ENCODE data around the gene APOO. TPM values are rescaled to one million over a fixed set of nuclear protein-coding genes. Genes with fewer than 3 reads are reported as not detected.

Gene APOO
- total RNA-seq, 1 donor from 2014 or later, result 16.6 TPM

- H3K4me1 Mint-ChIP-seq, result peaks cover 12% of the 10 kb centered on the region
- no peak for ATAC-seq (ENCODE audit: low read depth)
Measured at GRCh38 chrX:23952391-23952790, 44.7 kb upstream of the APOO start.

DNA sequence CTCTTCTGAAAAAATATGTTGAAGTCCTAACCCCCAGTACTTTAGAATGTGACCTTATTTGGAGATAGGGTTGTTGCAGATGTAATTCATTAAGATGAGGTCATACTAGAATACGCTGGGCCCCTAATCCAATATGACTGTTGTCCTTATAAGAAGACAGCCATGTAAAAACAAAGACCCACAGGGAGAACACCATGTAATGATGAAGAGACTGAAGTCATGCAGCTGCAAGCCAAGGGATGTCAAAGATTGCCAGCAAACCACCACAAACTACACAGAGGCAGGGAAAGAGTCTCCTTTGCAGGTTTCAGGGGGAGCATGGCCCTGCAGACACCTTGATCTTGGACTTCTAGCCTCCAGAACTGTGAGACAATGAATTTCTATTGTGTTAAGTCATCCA is 37.5 kb upstream of the APOO start:
- no peak overlapping the region for H3K27ac Mint-ChIP-seq
- H3K4me1 Mint-ChIP-seq, result no peaks in the 10 kb centered on the region
- no peaks in the 10 kb centered on the region for H3K36me3 Mint-ChIP-seq (ENCODE audit: low read depth)
- intact Hi-C loops (cut with micrococcal nuclease), result no loop called here
- no peak overlapping the region for H3K4me3 Mint-ChIP-seq
- ChIA-PET CTCF (no interaction called here), POLR2A (no interaction called here)
- ATAC-seq (ENCODE audit: low read depth) (no peak), DNase-seq (no peak)
- no peaks in the 10 kb centered on the region for H3K9me3 Mint-ChIP-seq
- H3K27me3 Mint-ChIP-seq, result no peaks in the 10 kb centered on the region
- TF ChIP-seq, protein P1, sequence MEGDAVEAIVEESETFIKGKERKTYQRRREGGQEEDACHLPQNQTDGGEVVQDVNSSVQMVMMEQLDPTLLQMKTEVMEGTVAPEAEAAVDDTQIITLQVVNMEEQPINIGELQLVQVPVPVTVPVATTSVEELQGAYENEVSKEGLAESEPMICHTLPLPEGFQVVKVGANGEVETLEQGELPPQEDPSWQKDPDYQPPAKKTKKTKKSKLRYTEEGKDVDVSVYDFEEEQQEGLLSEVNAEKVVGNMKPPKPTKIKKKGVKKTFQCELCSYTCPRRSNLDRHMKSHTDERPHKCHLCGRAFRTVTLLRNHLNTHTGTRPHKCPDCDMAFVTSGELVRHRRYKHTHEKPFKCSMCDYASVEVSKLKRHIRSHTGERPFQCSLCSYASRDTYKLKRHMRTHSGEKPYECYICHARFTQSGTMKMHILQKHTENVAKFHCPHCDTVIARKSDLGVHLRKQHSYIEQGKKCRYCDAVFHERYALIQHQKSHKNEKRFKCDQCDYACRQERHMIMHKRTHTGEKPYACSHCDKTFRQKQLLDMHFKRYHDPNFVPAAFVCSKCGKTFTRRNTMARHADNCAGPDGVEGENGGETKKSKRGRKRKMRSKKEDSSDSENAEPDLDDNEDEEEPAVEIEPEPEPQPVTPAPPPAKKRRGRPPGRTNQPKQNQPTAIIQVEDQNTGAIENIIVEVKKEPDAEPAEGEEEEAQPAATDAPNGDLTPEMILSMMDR (IDR thresholded peaks at IDR 0.05), result no peak

More at GRCh38 chrX:23952391-23952790, 44.7 kb upstream of the APOO start:
- no peaks in the 10 kb centered on the region for H3K9me3 Mint-ChIP-seq
- intact Hi-C loops (cut with micrococcal nuclease), result loop anchor here (2.0 to 10.0 kb wide), 4 partner anchors 44 to 200 kb away; partner anchors contain the start of genes CXorf58 and EIF2S3
- no peaks in the 10 kb centered on the region for H3K27me3 Mint-ChIP-seq
- DNase-seq, result no peak
- ChIA-PET CTCF (no interaction called here), POLR2A (interaction anchor here (1.5 kb wide), 1 partner anchor 102 kb away, joined by 12 read pairs; the partner anchor contains the start of gene EIF2S3)
- TF ChIP-seq, protein P1 (IDR thresholded peaks at IDR 0.05), result no peak
- no peaks in the 10 kb centered on the region for H3K36me3 Mint-ChIP-seq (ENCODE audit: low read depth)
- H3K4me3 Mint-ChIP-seq, result no peak overlapping the region
- no peak overlapping the region for H3K27ac Mint-ChIP-seq

DNA sequence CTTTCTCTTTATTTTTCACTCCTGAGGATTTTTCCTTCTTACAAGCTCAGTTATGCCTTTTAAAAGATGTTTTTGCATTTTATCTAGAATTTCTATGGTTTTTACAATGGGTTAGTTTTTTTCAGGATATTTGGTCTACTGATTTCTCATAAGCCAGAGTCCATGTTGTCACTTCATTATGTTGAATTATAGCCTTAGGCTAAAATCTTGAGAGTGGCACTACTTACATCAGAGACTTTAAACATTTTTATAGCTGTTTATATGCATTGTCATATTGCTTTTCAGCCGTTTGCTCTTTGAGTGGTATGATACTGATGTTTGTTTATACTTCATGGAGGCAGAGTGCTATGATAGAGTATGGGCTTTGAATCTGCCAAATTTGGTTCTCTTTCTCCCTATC is 36.5 kb upstream of the APOO start:
- Mint-ChIP-seq H3K9me3 (no peaks in the 10 kb centered on the region), H3K27ac (no peak overlapping the region), H3K4me3 (no peak overlapping the region), H3K4me1 (no peaks in the 10 kb centered on the region), H3K36me3 (ENCODE audit: low read depth) (no peaks in the 10 kb centered on the region), H3K27me3 (no peaks in the 10 kb centered on the region)
- ChIA-PET POLR2A (no interaction called here), CTCF (no interaction called here)
- intact Hi-C loops (cut with micrococcal nuclease), result no loop called here
- TF ChIP-seq, protein P1 (IDR thresholded peaks at IDR 0.05), result no peak
- ATAC-seq (ENCODE audit: low read depth) (no peak), DNase-seq (no peak)

DNA sequence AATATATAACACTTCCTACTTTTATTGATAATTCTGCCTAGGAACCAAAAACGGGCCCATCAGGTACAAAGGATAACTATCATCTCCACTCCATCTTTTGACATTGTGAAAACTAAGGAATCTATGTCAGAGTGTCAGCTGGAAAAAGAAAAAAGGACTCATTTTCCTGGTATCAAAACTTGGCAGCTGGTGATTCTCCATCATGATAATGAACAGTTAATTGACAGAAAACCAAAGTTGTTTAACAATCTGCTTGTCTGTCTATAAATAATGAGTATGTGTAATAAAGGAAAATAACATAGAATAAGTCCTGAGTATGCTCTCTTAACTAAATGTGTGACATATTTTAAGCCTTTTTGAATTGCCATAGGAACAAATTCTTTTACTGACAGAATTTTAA is 31.5 kb upstream of the APOO start:
- Mint-ChIP-seq H3K27ac (no peak overlapping the region), H3K4me3 (no peak overlapping the region), H3K36me3 (ENCODE audit: low read depth) (no peaks in the 10 kb centered on the region), H3K9me3 (no peaks in the 10 kb centered on the region), H3K4me1 (no peaks in the 10 kb centered on the region), H3K27me3 (no peaks in the 10 kb centered on the region)
- ChIA-PET POLR2A (no interaction called here), CTCF (no interaction called here)
- TF ChIP-seq, protein P1 (IDR thresholded peaks at IDR 0.05), result no peak
- DNase-seq, result no peak
- intact Hi-C loops (cut with micrococcal nuclease), result no loop called here
- ATAC-seq (ENCODE audit: low read depth), result no peak

DNA sequence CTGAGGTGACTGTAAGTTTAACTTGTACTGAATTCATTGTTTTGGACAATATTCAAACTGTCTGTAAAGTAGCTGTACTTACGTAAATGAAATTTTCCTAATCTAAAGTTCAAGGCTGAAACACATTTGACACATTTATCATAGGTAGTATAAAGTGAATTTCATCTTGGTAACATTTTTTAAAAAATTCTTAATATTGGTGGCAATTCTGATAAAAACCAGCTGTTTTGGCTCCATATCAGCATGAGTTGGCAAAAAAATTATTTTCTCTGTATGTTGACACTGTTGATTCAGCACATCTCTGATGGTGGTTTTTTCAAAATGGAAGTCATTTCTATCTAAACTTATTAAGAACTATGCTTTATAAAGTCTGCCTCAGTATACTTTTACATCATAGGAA is 31.0 kb upstream of the APOO start:
- Mint-ChIP-seq H3K4me3 (no peak overlapping the region), H3K9me3 (no peaks in the 10 kb centered on the region), H3K27ac (no peak overlapping the region), H3K4me1 (no peaks in the 10 kb centered on the region), H3K36me3 (ENCODE audit: low read depth) (no peaks in the 10 kb centered on the region), H3K27me3 (no peaks in the 10 kb centered on the region)
- ATAC-seq (ENCODE audit: low read depth) (no peak), DNase-seq (no peak)
- intact Hi-C loops (cut with micrococcal nuclease), result no loop called here
- TF ChIP-seq, protein P1 (IDR thresholded peaks at IDR 0.05), result no peak
- ChIA-PET POLR2A (no interaction called here), CTCF (no interaction called here)

Data from activated B cell treated with CpG ODN at 0.5 μM for 24 hours (primary cell).